ENCODE measurements around the gene C2orf78. TPM values are rescaled to one million over a fixed set of nuclear protein-coding genes. Genes with fewer than 3 reads are reported as not detected.

C2orf78 gene
- total and polyA plus RNA-seq, 9 of the 15 experiments (the other 6 are each of a cell fraction or from before 2014, with no cell fraction given): 0.04 to 0.28 (median 0.20) TPM

- TF ChIP-seq NR2C2 (CRISPR knock-in tag; IDR thresholded peaks at IDR 0.05): no peak
- TF ChIP-seq NR2C2 (tag; IDR thresholded peaks at IDR 0.05): 0 out of 2 replicates have a peak, but pooled peaks have one; percentile 8
- TF ChIP-seq RBM14 (IDR thresholded peaks at IDR 0.05; ENCODE audit: borderline replicate concordance, insufficient read depth, low read depth, low read length): no peak
- TF ChIP-seq, protein P1, sequence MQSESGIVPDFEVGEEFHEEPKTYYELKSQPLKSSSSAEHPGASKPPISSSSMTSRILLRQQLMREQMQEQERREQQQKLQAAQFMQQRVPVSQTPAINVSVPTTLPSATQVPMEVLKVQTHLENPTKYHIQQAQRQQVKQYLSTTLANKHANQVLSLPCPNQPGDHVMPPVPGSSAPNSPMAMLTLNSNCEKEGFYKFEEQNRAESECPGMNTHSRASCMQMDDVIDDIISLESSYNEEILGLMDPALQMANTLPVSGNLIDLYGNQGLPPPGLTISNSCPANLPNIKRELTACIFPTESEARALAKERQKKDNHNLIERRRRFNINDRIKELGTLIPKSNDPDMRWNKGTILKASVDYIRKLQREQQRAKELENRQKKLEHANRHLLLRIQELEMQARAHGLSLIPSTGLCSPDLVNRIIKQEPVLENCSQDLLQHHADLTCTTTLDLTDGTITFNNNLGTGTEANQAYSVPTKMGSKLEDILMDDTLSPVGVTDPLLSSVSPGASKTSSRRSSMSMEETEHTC (IDR thresholded peaks at IDR 0.05): no peak
- TF ChIP-seq, protein P2, sequence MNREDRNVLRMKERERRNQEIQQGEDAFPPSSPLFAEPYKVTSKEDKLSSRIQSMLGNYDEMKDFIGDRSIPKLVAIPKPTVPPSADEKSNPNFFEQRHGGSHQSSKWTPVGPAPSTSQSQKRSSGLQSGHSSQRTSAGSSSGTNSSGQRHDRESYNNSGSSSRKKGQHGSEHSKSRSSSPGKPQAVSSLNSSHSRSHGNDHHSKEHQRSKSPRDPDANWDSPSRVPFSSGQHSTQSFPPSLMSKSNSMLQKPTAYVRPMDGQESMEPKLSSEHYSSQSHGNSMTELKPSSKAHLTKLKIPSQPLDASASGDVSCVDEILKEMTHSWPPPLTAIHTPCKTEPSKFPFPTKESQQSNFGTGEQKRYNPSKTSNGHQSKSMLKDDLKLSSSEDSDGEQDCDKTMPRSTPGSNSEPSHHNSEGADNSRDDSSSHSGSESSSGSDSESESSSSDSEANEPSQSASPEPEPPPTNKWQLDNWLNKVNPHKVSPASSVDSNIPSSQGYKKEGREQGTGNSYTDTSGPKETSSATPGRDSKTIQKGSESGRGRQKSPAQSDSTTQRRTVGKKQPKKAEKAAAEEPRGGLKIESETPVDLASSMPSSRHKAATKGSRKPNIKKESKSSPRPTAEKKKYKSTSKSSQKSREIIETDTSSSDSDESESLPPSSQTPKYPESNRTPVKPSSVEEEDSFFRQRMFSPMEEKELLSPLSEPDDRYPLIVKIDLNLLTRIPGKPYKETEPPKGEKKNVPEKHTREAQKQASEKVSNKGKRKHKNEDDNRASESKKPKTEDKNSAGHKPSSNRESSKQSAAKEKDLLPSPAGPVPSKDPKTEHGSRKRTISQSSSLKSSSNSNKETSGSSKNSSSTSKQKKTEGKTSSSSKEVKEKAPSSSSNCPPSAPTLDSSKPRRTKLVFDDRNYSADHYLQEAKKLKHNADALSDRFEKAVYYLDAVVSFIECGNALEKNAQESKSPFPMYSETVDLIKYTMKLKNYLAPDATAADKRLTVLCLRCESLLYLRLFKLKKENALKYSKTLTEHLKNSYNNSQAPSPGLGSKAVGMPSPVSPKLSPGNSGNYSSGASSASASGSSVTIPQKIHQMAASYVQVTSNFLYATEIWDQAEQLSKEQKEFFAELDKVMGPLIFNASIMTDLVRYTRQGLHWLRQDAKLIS (CRISPR knock-in tag; IDR thresholded peaks at IDR 0.05): no peak
- 0 out of 2 replicates have a peak, but pooled peaks have one; percentile 2 for TF ChIP-seq FOXJ2 (tag; IDR thresholded peaks at IDR 0.05)
- TF ChIP-seq, protein P3, sequence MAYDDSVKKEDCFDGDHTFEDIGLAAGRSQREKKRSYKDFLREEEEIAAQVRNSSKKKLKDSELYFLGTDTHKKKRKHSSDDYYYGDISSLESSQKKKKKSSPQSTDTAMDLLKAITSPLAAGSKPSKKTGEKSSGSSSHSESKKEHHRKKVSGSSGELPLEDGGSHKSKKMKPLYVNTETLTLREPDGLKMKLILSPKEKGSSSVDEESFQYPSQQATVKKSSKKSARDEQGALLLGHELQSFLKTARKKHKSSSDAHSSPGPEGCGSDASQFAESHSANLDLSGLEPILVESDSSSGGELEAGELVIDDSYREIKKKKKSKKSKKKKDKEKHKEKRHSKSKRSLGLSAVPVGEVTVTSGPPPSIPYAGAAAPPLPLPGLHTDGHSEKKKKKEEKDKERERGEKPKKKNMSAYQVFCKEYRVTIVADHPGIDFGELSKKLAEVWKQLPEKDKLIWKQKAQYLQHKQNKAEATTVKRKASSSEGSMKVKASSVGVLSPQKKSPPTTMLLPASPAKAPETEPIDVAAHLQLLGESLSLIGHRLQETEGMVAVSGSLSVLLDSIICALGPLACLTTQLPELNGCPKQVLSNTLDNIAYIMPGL (CRISPR knock-in tag; IDR thresholded peaks at IDR 0.05): 0 out of 2 replicates have a peak, but pooled peaks have one; percentile 5
- no peak for TF ChIP-seq ZNF354B (CRISPR knock-in tag; IDR thresholded peaks at IDR 0.05)
- no peak for TF ChIP-seq ZNF395 (CRISPR knock-in tag; IDR thresholded peaks at IDR 0.05)
- 0 out of 2 replicates have a peak, but pooled peaks have one; percentile 27 for TF ChIP-seq NBN (IDR thresholded peaks at IDR 0.05; ENCODE audit: low read depth)
- 0 out of 2 replicates have a peak, but pooled peaks have one; percentile 8 for TF ChIP-seq FOXM1 (IDR thresholded peaks at IDR 0.05; ENCODE audit: low read depth)
- no peak for TF ChIP-seq FOXM1 (CRISPR knock-in tag; IDR thresholded peaks at IDR 0.05; ENCODE audit: low read depth)
- no peak for TF ChIP-seq PTTG1 (tag; IDR thresholded peaks at IDR 0.05; ENCODE audit: low read depth)
- TF ChIP-seq, protein P4, sequence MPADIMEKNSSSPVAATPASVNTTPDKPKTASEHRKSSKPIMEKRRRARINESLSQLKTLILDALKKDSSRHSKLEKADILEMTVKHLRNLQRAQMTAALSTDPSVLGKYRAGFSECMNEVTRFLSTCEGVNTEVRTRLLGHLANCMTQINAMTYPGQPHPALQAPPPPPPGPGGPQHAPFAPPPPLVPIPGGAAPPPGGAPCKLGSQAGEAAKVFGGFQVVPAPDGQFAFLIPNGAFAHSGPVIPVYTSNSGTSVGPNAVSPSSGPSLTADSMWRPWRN (IDR thresholded peaks at IDR 0.05; ENCODE audit: low read depth): no peak
- no peak for TF ChIP-seq E2F1 (CRISPR knock-in tag; IDR thresholded peaks at IDR 0.05)
- TF ChIP-seq FOXJ3 (CRISPR knock-in tag; IDR thresholded peaks at IDR 0.05): no peak
- no peak for TF ChIP-seq BDP1 (IDR thresholded peaks at IDR 0.05; ENCODE audit: insufficient read depth, insufficient read length)
- TF ChIP-seq DPF2 (IDR thresholded peaks at IDR 0.05): no peak
- TF ChIP-seq TEAD2 (tag; IDR thresholded peaks at IDR 0.05): no peak
Observed at GRCh38 chr2:73780237-73780582, 3.8 kb upstream of the C2orf78 start (continued).
